ENCODE results near the gene CCDC68. TPM values are rescaled to one million over a fixed set of nuclear protein-coding genes. Genes with fewer than 3 reads are reported as not detected.

CCDC68 gene
- total and polyA plus RNA-seq, 2 of the 8 experiments (the other 6 are each of a cell fraction or from before 2014, with no cell fraction given), result 0.06 to 0.80 TPM

DNA sequence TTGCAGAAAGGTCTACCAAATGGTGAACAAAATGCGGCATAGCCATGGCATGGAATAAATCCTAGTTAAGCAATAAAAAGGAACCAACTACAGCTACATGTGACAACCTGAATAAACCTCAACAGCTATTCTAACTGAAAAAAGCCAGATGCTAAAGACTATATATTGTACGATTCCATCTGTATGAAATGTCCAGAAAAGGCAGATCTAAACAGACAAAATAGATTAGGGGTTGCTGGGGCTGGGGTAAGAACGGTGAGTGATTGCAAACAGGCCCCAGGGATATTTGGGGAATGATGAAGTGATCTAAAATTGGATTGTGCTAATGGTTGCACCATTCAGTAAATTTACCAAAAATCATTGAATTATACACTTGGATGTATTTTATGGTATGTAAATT, 2.8 kb downstream of the CCDC68 start (continued):
- TF ChIP-seq MAX (IDR thresholded peaks at IDR 0.05) (no peak), YY1 (IDR thresholded peaks at IDR 0.05; ENCODE audit: low read depth, low read length) (no peak), CEBPB (IDR thresholded peaks at IDR 0.05; ENCODE audit: low read depth, low read length) (no peak), CHD1 (IDR thresholded peaks at IDR 0.05; ENCODE audit: low read depth, low read length) (no peak)
- TF ChIP-seq, protein P1, sequence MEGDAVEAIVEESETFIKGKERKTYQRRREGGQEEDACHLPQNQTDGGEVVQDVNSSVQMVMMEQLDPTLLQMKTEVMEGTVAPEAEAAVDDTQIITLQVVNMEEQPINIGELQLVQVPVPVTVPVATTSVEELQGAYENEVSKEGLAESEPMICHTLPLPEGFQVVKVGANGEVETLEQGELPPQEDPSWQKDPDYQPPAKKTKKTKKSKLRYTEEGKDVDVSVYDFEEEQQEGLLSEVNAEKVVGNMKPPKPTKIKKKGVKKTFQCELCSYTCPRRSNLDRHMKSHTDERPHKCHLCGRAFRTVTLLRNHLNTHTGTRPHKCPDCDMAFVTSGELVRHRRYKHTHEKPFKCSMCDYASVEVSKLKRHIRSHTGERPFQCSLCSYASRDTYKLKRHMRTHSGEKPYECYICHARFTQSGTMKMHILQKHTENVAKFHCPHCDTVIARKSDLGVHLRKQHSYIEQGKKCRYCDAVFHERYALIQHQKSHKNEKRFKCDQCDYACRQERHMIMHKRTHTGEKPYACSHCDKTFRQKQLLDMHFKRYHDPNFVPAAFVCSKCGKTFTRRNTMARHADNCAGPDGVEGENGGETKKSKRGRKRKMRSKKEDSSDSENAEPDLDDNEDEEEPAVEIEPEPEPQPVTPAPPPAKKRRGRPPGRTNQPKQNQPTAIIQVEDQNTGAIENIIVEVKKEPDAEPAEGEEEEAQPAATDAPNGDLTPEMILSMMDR (IDR thresholded peaks at IDR 0.05; ENCODE audit: control extremely low read depth in 1 of 3, insufficient read depth in 1 of 3, low read depth in 1 of 3, low read length in 3 of 3), result no peak

Data from H1 (cell line).